ENCODE data around the gene NSD1. TPM values are rescaled to one million over a fixed set of nuclear protein-coding genes. Genes with fewer than 3 reads are reported as not detected.

NSD1 gene
- polyA plus RNA-seq, 10 donors = 35.1 to 49.7 (median 42.5) TPM

- no peak for DNase-seq
Observed at GRCh38 chr5:177096162-177097015, 37.2 kb upstream of the NSD1 start.

- no peak for DNase-seq
Observed at GRCh38 chr5:177097016-177097985, 36.3 kb upstream of the NSD1 start.

GRCh38 chr5:177098120-177098469, 35.5 kb upstream of the NSD1 start:
- no peak for DNase-seq

- DNase-seq = peak; percentile 73 to 90 (median 74)
Observed at GRCh38 chr5:177098470-177099141, 35.0 kb upstream of the NSD1 start.

GRCh38 chr5:177099422-177100093, 34.0 kb upstream of the NSD1 start:
- DNase-seq = no peak

- peak; percentile 77 to 82 (median 78) for DNase-seq
Observed at GRCh38 chr5:177100714-177101121, 32.9 kb upstream of the NSD1 start.

- no peak for DNase-seq
Observed at GRCh38 chr5:177103523-177104253, 29.9 kb upstream of the NSD1 start.

- peak in 1 of 3 donors; percentile 59 for DNase-seq
Observed at GRCh38 chr5:177105691-177106476, 27.7 kb upstream of the NSD1 start.

GRCh38 chr5:177107159-177107558, 26.4 kb upstream of the NSD1 start:
- no peak for DNase-seq

GRCh38 chr5:177109810-177110209, 23.8 kb upstream of the NSD1 start:
- peak in 2 of 3 donors; percentile 55 to 88 for DNase-seq

GRCh38 chr5:177111720-177112394, 21.7 kb upstream of the NSD1 start:
- DNase-seq = peak in 1 of 3 donors; percentile 79

- no peak for DNase-seq
Observed at GRCh38 chr5:177112589-177113220, 20.9 kb upstream of the NSD1 start.

GRCh38 chr5:177113566-177114424, 19.8 kb upstream of the NSD1 start:
- peak; percentile 74 to 91 (median 87) for DNase-seq

GRCh38 chr5:177116631-177117373, 16.8 kb upstream of the NSD1 start:
- DNase-seq = peak; percentile 85 to 95 (median 89)

- no peak for DNase-seq
Observed at GRCh38 chr5:177117441-177118045, 16.0 kb upstream of the NSD1 start.

- DNase-seq = no peak
Observed at GRCh38 chr5:177122566-177122965, 11.0 kb upstream of the NSD1 start.

All from muscle of back (tissue), 11 donors.